Putamen (tissue), 1 donor: ENCODE measurements around the gene SNX20.

ENCODE experiments used
- DNase-seq: peaks from one replicate; pipeline ENCODE4 v3.0.0-alpha.2; 2016; ENCODE audit warnings: low spot score

Gene SNX20

DNA sequence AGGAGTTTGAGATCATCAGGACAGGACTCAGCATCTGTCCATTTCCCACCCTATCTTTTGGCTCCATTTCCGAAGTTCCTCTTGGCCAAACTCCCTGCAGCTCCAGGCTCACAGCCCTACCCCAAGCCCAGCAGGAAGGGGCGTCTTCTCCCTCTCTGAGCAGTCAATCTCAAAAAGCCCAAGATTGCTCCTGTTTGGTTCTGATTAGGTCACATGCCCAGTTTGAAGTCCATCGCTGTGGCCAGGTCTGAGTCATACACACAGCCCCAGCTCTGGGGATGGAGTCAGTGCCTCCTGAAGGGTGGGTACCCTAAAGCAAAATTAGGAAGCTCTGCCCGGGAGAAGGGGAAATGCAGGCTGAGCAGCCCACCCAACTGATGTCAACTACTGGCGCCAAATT, 23.9 kb downstream of the SNX20 start:
- no peak for DNase-seq

- DNase-seq = no peak
Measured at GRCh38 chr16:50655558-50656055, 25.5 kb downstream of the SNX20 start.

- DNase-seq = no peak
Measured at GRCh38 chr16:50653633-50654519, 27.2 kb downstream of the SNX20 start.

DNA sequence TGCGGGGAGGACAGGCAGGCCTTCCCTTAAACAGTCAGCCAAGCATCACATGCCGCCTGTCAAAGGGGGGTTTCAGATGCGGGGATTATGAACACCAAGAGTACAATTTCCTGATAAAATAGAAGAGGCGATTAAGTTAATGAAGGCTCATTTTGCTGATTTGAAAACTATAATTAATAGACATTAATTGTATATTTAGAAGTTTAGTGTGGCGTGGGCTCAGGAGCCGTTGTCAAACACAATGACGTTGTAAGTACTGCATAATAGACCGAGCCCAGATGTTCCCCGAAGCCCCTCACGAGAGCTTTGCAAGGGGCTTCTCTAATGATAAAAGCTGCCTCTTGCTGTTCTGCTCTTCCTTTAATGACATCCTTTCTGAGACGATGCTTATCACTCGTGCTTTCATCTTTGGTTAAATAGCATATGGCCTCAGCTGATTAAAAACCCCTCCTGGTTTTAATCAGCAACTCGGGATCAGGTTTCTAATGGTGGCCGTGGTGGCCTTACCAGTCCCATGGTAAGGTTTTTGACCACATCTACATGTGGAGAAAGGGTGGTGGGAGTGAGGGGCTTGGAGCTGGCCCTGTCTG, 28.2 kb downstream of the SNX20 start:
- no peak for DNase-seq

DNA sequence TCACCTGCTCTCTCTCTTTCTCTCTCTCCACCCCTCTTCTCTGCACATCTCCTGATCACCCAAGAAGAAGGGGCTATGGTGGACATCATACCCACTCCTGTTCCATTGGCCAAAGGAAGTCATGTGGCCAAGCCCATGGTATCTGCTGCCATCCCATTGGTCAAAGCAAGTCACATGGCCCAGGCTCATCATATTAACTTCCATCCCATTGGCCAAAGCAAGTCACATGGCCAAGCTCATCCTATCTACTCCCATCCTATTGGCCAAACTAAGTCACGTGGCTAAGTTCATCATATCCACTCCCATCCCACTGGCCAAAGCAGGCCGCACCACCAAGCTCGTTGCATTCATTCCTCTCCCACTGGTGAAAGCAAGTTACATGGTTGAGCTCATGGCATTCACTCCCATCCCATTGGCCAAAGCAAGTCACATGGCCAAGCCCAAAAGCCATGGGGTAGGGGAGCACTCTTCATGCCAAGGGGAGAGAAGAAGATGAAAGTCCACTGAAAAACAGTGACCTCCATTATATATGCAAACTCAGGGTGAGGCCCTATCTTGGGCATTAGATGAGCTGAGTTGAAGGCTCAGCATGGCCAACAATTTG, 29.2 kb downstream of the SNX20 start:
- DNase-seq = no peak

DNA sequence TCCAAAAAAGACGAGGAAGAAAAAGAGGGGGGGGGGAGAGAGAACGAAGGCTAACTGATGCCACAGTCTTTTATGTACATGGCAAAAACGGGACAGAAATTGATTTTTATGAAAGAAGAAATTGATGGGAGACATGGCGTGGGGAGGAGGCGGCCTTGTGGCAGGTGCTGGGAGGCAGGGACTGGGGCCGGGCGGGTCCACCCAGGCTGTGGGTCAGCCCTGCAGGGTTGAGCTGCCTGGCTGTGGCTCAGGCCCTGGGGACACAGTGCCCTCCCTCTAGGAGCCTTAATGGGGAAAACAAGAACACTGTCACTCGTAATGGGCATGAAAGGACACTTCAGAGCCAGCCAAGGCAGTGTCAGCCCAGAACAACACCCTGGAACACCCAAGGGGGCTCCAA, 34.8 kb downstream of the SNX20 start:
- DNase-seq = no peak

- no peak for DNase-seq
Measured at GRCh38 chr16:50645563-50646220, 35.4 kb downstream of the SNX20 start.

DNA sequence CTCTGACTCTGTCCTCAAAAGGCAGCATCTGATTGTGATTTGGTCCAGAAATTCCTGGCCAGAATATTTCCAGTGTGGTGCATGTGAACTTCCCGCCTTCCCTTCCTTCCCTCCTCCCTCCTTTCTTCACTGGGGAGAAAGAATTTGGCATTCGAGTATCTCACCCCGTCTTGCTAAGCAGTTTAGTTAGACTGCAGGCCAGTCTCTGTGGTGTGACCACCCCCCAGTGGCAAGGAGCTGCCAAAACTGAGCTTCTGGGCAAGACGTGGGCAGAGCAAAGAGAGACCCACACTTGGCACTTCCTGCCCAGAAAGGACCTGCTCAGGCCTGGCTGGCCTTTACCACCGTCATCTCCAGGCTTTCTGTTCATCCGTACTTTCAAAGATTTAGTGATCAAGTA, 36.4 kb downstream of the SNX20 start:
- DNase-seq = no peak

GRCh38 chr16:50644245-50644644, 36.9 kb downstream of the SNX20 start:
- no peak for DNase-seq

DNA sequence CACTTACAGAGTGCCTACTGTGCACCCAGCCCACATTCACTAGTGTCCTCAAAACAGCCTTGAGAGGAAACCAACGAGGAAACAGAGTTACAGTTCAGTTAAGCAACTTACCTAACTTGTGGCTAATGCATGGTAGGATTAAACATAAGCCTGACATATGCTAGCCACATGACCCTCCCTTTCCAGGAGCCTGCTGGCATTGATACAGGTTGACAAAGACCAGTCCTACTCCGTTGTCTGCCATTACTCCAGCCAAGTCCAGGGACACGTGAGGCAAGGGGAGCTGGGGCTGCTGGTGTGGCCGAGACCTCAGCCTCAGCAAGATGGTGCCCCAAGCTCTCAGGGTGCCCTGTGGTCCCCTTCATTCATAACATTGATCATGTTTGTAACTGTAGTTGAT, 37.9 kb downstream of the SNX20 start:
- DNase-seq = no peak

GRCh38 chr16:50642349-50642748, 38.8 kb downstream of the SNX20 start:
- peak; percentile 11 for DNase-seq

DNA sequence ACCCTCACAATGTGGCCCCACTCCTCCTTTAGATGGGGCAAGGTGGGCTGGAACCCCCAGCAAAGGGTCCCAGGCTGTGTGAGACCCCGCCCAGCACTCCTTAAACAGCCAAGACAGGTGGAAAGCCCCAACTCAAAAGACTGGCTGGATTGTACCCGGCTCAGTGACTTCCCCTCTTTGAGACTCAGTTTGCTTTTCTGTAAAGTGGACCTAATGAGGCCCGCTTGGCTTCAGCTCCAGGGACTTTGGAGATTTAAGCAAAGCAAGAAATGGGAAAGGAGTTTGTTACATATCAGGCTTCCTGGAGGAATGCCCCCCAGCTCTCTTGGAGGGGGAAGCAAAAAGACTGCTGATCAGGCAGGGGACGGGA, 39.3 kb downstream of the SNX20 start:
- no peak for DNase-seq

DNA sequence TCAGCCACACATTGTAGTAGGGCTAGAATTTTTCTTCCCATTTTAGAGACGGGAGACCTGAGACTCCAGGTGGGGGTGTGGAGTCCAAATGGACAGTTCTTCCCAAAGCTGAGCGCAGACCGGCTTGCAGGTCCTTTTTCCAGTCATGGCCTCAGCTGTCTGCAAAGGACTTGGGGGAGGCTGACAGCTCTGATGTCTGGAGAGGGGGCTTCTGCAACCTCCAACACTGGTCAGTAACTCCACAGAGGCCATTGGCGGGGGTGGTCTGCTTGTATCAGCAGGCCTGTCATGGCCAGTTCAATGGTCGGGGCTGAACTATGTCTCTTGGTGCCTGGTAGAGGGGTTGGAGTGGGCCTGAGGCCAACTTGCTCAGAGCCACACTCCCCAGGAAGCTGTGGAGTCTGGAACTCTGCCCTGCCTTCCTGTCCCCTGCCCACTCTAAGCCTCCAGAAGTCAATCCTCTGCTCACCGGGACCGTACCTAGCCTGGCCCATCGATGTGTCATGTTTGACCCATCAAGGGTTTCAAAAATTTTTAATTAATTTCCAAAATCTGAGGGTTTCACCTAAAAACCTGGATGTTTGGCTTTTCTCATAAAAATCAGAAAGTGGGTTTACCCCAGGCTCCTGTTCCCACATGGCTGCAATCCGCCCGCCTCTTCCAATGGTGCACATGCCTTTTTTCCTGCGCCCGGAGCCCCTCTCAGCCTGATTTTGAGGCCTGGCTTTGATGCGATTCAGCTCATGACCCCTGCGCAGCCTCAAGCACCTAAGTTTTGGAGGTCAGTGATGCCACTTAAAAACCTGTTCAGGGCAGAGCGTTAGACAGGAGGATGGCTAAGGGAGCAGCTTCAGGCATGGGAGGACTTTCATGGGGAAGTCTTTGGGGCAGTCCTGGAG, 39.9 kb downstream of the SNX20 start:
- no peak for DNase-seq

DNA sequence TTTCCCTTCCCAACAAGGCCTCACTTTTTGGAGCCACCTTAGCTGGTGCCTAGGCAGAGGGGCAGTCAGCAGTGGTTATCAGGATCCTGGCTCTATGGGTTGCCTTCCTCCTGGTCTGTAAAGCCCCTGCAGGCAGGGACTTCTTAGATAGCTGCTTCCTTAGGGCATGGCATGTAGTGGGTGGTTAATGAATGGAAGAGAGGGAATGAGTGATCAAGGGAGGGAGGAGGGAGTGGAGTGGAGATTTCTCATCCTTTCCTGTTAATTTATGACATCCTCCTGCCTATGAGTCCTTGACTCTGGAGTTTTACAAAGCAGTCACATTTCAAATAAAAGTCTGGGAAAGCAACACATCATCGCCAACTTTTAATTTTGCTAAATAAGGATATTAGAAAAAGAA, 40.7 kb downstream of the SNX20 start:
- DNase-seq = no peak

- no peak for DNase-seq
Measured at GRCh38 chr16:50638816-50639670, 42.1 kb downstream of the SNX20 start.

DNA sequence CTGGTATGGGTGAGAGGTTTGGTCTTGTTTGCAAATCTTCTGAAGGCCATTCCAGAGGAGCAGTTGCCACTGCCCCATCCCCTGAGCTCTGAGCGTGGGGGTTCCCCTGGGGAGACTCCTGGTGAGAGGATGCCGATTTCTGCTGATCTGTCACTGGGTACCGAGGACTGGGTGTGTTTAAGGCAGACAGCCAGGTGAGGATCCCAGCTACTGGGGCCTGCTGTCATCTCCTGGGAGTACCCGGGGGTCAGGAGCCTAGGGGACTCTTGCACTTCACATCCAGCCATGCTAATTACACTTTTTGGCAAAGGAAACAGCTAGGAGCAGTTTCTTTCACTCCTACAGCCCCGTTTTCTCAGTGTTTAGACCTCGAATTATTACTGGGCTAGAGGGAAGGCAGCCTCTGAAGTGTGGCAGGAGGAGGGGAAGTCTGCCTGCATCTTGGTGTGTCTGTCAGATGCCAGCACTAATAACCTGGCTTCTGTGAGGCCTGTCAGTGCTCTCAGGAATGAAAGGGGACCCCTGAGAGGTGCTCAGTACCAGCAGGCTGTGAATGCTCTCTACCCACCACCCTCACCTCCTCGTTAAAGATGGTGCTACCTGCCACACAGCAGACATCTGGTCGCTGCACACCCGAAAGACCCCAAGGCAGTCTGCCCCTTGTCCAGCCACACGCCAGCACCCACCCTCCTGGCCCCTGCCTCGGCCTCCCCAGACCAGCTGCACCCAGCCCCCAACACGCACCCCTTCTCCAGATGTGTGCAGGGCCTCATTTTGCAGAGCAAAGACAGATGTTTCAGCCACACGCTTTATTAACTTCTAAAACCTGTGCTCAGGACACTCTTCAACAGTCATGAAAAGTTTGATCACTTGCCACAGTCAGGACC, 43.2 kb downstream of the SNX20 start:
- no peak for DNase-seq

- DNase-seq = no peak
Measured at GRCh38 chr16:50636753-50637374, 44.2 kb downstream of the SNX20 start.

DNA sequence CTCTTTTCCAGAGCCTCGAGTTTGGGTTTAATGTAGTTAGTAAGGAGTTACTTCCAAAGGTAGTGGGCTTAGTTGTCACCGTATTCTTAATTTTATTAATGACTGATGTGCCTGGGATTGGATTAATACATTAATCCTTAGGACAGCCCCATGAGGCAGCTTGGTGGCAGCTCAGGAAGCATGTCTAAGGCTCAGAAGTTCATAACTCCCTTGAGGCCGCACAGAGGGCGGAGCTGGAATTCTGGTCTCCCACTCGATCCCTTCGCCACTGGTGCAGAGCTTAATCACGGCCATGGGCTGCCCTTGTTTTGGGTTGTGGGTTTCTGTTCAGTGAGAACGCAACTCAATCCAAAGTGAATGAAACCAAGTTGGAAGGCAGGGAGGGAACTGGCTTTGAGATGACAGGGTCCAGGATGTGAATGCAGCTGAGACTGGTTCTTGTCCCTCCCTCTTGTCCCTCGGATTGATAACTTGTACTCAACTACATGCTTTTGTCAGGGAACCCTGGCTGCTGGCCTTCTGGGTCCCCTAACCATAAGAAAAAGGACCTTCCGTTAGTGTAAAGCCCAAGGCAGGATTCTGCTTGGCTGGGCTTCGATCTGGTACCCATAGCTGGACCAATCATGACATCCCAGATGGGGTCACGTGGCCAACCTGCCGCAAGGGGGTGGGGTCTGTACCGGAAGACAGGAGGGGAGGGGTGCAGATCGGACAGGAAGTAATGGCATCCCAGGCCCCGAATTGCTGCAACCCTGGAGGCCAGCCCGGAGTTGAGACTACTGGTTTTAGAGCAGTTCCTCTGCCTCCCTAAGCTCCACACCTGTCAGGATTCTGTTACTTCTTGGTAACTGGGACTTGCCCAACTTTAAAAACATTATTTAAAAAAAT, 45.4 kb downstream of the SNX20 start:
- DNase-seq = no peak
